GM12891 (cell line): ENCODE data around the gene FSD1.

ENCODE experiments used
- POLR2A ChIP-seq: IDR thresholded peaks from 2 replicates; pipeline ENCODE4 v1.6.1; 2011; ENCODE audit warnings: low read depth, low read length, control low read depth
- POLR2AphosphoS5 ChIP-seq: IDR thresholded peaks from 2 replicates; pipeline ENCODE4 v1.6.1; 2011; ENCODE audit warnings: low read depth, low read length, control low read depth
- SPI1 ChIP-seq: IDR thresholded peaks from 2 replicates; pipeline ENCODE4 v1.6.1; 2011; ENCODE audit warnings: low read depth, low read length, control low read depth
- TAF1 ChIP-seq: IDR thresholded peaks from 2 replicates; pipeline ENCODE4 v1.6.1; 2011; ENCODE audit warnings: low read depth, low read length, control low read depth

- TF ChIP-seq POLR2A = no peak
- TF ChIP-seq POLR2AphosphoS5 = no peak
- TF ChIP-seq SPI1 = no peak
- TF ChIP-seq TAF1 = no peak
Measured at GRCh38 chr19:4327877-4328242, 23.5 kb downstream of the FSD1 start.
